Hepatocyte (in vitro differentiated cells): ENCODE results near the gene APBB2. TPM values are rescaled to one million over a fixed set of nuclear protein-coding genes. Genes with fewer than 3 reads are reported as not detected.

Source experiments
- DNase-seq: peaks from one replicate; pipeline ENCODE4 v3.0.0-alpha.2; 2016; ENCODE audit warnings: low spot score
- H2AFZ ChIP-seq: fragments of 200-600 bp; sonication (generic); 2 replicates; pipeline ENCODE4 v1.6.0; 2016; ENCODE audit warnings: antibody characterized with exemption, mild to moderate bottlenecking
- H3K27ac ChIP-seq: fragments of 200-600 bp; sonication (generic); 2 replicates; pipeline ENCODE4 v1.5.1; 2016; ENCODE audit warnings: mild to moderate bottlenecking
- H3K27me3 ChIP-seq: fragments of 200-600 bp; sonication (generic); 2 replicates; pipeline ENCODE4 v1.6.1; 2016
- H3K36me3 ChIP-seq: fragments of 200-600 bp; sonication (generic); replicated peaks from 2 replicates; pipeline ENCODE4 v1.5.1; 2016; ENCODE audit warnings: low read depth; ENCODE audit not compliant: insufficient read depth
- H3K4me1 ChIP-seq: fragments of 200-600 bp; sonication (generic); 2 replicates; pipeline ENCODE4 v1.5.1; 2016; ENCODE audit warnings: mild to moderate bottlenecking, moderate library complexity; ENCODE audit not compliant: insufficient read depth
- H3K4me2 ChIP-seq: fragments of 200-600 bp; sonication (generic); 2 replicates; pipeline ENCODE4 v1.6.0; 2016
- H3K4me3 ChIP-seq: fragments of 200-600 bp; sonication (generic); 2 replicates; pipeline ENCODE4 v1.5.1; 2016; ENCODE audit warnings: mild to moderate bottlenecking
- H3K79me2 ChIP-seq: fragments of 200-600 bp; sonication (generic); 2 replicates; pipeline ENCODE4 v1.6.0; 2017; ENCODE audit warnings: mild to moderate bottlenecking
- H3K9me2 ChIP-seq: fragments of 200-600 bp; sonication (generic); replicated peaks from 2 replicates; pipeline ENCODE4 v1.6.0; 2017; ENCODE audit warnings: mild to moderate bottlenecking; ENCODE audit not compliant: insufficient read depth
- H3K9me3 ChIP-seq: fragments of 200-600 bp; sonication (generic); 2 replicates; pipeline ENCODE4 v1.5.1; 2016; ENCODE audit warnings: low read depth, mild to moderate bottlenecking
- H4K20me1 ChIP-seq: fragments of 200-600 bp; sonication (generic); 2 replicates; pipeline ENCODE4 v1.6.0; 2016; ENCODE audit warnings: mild to moderate bottlenecking; ENCODE audit not compliant: insufficient read depth, poor library complexity, severe bottlenecking
- EZH2 ChIP-seq: fragments of 200-600 bp; sonication (generic); IDR thresholded peaks from 2 replicates; pipeline ENCODE4 v1.6.1; 2016; ENCODE audit warnings: antibody characterized with exemption, mild to moderate bottlenecking, borderline replicate concordance
- EZH2phosphoT487 ChIP-seq: fragments of 200-600 bp; sonication (generic); IDR thresholded peaks from one replicate; pipeline ENCODE4 v1.6.1; 2018; ENCODE audit warnings: antibody characterized with exemption, mild to moderate bottlenecking, low read depth, moderate library complexity; ENCODE audit not compliant: unreplicated experiment, severe bottlenecking
- WGBS: methylation state at CpG from one replicate; pipeline ENCODE4 v1.1.6; 2016; ENCODE audit warnings: low lambda C conversion rate; ENCODE audit errors: missing lambda C conversion rate; 5-methylcytosine and 5-hydroxymethylcytosine counted together
- polyA plus RNA-seq: library from polyadenylated mRNA; unstranded; fragments of >200 nt; fragmentation: Nextera tagmentation; extraction: Ambion mirVana; gene quantifications from 2 replicates; pipeline ENCODE4 v1.2.1, GENCODE V29; 2016
- total RNA-seq: library from RNA; depleted of rRNA; stranded (reverse); fragments of >200 nt; gene quantifications from 2 replicates; pipeline ENCODE4 v1.2.3, GENCODE V29; 2014
- TF ChIP-seq, protein P1 (sequence below): fragments of 200-600 bp; sonication (generic); IDR thresholded peaks from 2 replicates; pipeline ENCODE4 v1.5.1; 2016; ENCODE audit warnings: antibody characterized with exemption, mild to moderate bottlenecking; ENCODE audit not compliant: poor library complexity

Gene APBB2
- total and polyA plus RNA-seq, 2 experiments from 2014 or later = 23.4 to 47.5 TPM

DNA sequence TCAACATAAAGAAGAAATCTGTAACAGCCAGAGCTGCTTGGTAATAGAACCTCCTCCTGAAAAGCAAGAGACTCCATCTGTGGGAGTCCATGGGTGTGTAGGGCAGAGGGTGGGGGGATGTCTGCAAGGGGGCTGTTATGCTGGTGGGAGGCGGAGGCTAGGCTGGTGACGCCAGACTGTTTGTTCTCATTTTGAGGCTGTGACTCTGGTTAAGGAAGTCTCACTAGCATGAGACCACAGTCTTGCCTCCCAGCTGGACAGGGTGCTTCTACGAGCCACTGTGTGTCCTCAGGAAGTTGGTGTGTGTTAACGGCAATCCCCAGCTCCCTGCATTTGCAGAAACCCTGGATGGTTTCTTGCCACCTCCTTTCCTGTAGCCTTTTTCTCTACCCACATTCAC lies 384.8 kb downstream of the APBB2 start:
- Histone ChIP-seq H3K9me3 (no peaks in the 10 kb centered on the region), H3K27me3 (no peaks in the 10 kb centered on the region), H3K79me2 (no peaks in the 10 kb centered on the region), H3K36me3 (no peaks in the 10 kb centered on the region), H4K20me1 (no peaks in the 10 kb centered on the region), H3K4me1 (no peaks in the 10 kb centered on the region), H2AFZ (no peak overlapping the region), H3K4me2 (no peak overlapping the region), H3K4me3 (no peak overlapping the region), H3K27ac (no peak overlapping the region), H3K9me2 (no peaks in the 10 kb centered on the region)
- no peak for DNase-seq
- TF ChIP-seq EZH2 = no peak
- TF ChIP-seq EZH2phosphoT487 = no peak
- TF ChIP-seq, protein P1, sequence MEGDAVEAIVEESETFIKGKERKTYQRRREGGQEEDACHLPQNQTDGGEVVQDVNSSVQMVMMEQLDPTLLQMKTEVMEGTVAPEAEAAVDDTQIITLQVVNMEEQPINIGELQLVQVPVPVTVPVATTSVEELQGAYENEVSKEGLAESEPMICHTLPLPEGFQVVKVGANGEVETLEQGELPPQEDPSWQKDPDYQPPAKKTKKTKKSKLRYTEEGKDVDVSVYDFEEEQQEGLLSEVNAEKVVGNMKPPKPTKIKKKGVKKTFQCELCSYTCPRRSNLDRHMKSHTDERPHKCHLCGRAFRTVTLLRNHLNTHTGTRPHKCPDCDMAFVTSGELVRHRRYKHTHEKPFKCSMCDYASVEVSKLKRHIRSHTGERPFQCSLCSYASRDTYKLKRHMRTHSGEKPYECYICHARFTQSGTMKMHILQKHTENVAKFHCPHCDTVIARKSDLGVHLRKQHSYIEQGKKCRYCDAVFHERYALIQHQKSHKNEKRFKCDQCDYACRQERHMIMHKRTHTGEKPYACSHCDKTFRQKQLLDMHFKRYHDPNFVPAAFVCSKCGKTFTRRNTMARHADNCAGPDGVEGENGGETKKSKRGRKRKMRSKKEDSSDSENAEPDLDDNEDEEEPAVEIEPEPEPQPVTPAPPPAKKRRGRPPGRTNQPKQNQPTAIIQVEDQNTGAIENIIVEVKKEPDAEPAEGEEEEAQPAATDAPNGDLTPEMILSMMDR = no peak
- WGBS = 95% methylated on average over 4 of the region's 4 CpGs

- no peak for DNase-seq
- Histone ChIP-seq H3K4me2 (no peak overlapping the region), H4K20me1 (no peaks in the 10 kb centered on the region), H2AFZ (no peak overlapping the region), H3K9me3 (no peaks in the 10 kb centered on the region), H3K36me3 (no peaks in the 10 kb centered on the region), H3K4me1 (no peaks in the 10 kb centered on the region), H3K79me2 (no peaks in the 10 kb centered on the region), H3K27ac (no peak overlapping the region), H3K4me3 (no peak overlapping the region), H3K9me2 (no peaks in the 10 kb centered on the region), H3K27me3 (no peaks in the 10 kb centered on the region)
- 96% methylated on average over 9 of the region's 9 CpGs for WGBS
- no peak for TF ChIP-seq EZH2
- TF ChIP-seq EZH2phosphoT487 = no peak
- TF ChIP-seq, protein P1 = no peak
Measured at GRCh38 chr4:40828661-40829060, 385.7 kb downstream of the APBB2 start.

DNA sequence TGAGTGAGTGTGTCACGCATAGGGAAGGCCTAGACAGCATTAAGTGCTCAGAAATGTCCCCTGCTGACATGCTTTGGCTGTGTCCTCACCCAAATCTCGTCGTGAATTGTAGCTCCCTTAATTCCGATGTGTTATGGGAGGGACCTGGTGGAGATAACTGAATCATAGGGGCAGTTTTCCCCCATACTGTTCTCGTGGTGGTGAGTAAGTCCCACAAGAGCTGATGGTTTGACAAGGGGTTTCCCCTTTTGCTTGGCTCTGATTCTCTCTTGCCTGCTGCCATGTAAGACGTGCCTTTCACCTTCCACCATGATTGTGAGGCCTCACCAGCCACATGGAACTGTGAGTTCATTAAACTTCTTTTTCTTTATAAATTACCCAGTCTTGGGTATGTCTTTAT lies 386.6 kb downstream of the APBB2 start:
- Histone ChIP-seq H3K9me3 (no peaks in the 10 kb centered on the region), H3K27ac (no peak overlapping the region), H3K36me3 (no peaks in the 10 kb centered on the region), H3K79me2 (no peaks in the 10 kb centered on the region), H3K4me1 (no peaks in the 10 kb centered on the region), H4K20me1 (no peaks in the 10 kb centered on the region), H3K4me3 (no peak overlapping the region), H3K9me2 (no peaks in the 10 kb centered on the region), H3K27me3 (no peaks in the 10 kb centered on the region), H3K4me2 (no peak overlapping the region), H2AFZ (no peak overlapping the region)
- TF ChIP-seq EZH2 (no peak), EZH2phosphoT487 (no peak)
- TF ChIP-seq, protein P1 = no peak
- WGBS = 94% methylated on average over 6 of the region's 6 CpGs
- no peak for DNase-seq

- TF ChIP-seq, protein P1 = no peak
- TF ChIP-seq EZH2 (no peak), EZH2phosphoT487 (no peak)
- no peak overlapping the region for H3K4me3 ChIP-seq
- no peaks in the 10 kb centered on the region for H3K27me3 ChIP-seq
- H3K27ac ChIP-seq = no peak overlapping the region
- WGBS = 94% methylated on average over 5 of the region's 5 CpGs
- no peak for DNase-seq
- H3K36me3 ChIP-seq = no peaks in the 10 kb centered on the region
- no peaks in the 10 kb centered on the region for H3K4me1 ChIP-seq
- no peak overlapping the region for H2AFZ ChIP-seq
- H4K20me1 ChIP-seq = no peaks in the 10 kb centered on the region
- H3K4me2 ChIP-seq = no peak overlapping the region
- no peaks in the 10 kb centered on the region for H3K9me2 ChIP-seq
- H3K9me3 ChIP-seq = no peaks in the 10 kb centered on the region
- H3K79me2 ChIP-seq = no peaks in the 10 kb centered on the region
Measured at GRCh38 chr4:40826821-40827220, 387.5 kb downstream of the APBB2 start.
